Measurements from ENCODE around the gene CACTIN. TPM values are rescaled to one million over a fixed set of nuclear protein-coding genes. Genes with fewer than 3 reads are reported as not detected.
"Not testable (repeated sequence)": the region's sequence is repeated elsewhere in the genome, so short reads cannot be mapped to it uniquely, and the experiment has no call there.

The CACTIN gene
- polyA plus RNA-seq, 4 donors = 18.6 to 35.0 (median 29.3) TPM

GRCh38 chr19:3648037-3648905 lies 21.7 kb upstream of the CACTIN start:
- no peak for DNase-seq (ENCODE audit: low read depth in 4 of 4, low spot score in 2 of 4)

DNA sequence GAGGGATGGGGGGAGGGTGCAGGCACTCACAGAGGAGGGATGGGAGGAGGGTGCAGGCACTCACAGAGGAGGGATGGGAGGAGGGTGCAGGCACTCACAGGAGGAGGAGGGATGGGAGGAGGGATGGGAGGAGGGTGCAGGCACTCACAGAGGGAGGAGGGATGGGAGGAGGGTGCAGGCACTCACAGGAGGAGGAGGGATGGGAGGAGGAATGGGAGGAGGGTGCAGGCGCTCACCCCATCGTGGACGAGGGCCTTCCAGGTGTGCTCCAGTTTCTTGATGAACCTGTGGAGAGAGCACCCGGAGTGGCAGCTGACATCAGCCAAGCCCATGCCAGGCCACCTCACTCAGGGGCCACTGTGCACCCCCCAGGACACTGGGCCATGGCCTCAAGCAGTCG lies 20.5 kb upstream of the CACTIN start:
- DNase-seq (ENCODE audit: low read depth in 4 of 4, low spot score in 2 of 4) = not testable (repeated sequence)

GRCh38 chr19:3646336-3647092 lies 19.9 kb upstream of the CACTIN start:
- DNase-seq (ENCODE audit: low read depth in 4 of 4, low spot score in 2 of 4) = no peak

DNA sequence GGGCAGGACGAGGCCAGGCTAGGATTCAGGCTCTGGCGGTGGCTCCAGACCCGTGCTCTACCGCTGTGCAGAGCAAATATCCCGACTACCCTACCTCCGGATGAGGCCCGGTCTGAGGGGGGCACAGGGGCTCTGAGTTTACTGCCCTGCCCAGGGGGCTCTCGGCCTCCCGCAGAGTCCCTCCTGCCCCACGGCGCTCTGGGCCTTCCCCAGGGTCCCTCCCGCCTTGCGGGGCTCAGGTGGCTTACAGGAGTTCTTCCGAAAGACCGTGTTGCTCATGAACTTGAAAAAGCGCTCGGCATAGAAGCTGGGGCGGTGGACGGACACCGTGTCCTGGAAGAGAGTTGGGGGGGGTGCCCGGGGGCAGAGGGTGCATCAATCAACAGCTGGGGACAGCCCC lies 19.1 kb upstream of the CACTIN start:
- DNase-seq (ENCODE audit: low read depth in 4 of 4, low spot score in 2 of 4) = no peak

- no peak for DNase-seq (ENCODE audit: low read depth in 4 of 4, low spot score in 2 of 4)
Measured at GRCh38 chr19:3645067-3645396, 18.4 kb upstream of the CACTIN start.

DNA sequence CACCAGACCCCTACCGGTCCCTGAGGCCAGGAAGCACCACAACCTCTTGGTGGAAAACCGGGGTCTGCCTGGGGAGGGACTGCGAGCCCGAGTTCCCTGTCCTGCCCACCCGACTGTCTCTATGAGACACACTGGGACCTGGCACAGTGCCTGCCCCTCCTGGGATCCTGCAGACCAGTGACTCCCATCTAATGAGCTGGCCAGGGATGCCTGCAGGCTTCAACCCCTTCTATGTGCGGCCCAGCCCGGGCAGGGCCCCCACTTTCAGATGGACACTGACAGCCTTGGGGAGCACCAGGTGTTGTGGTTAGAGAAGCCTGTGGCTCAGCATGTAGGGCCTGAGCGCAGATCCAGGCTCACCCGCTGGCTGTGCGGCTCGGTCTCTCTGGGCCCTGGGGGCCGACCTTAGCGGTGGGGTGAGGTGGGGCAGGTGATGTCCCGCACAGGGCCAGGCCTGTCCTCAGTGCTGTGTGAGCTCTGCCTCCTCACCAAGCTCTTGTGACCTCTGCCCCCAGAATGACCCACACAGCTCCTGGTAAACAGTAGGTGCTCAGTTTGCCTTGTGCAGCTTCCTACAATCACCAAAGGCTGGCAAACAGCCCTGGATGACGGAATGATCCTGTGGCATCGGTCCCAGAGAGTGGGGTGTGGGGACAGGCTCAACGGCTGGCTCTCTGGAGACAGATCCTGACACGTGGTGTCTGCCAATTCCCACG lies 17.9 kb upstream of the CACTIN start:
- DNase-seq (ENCODE audit: low read depth in 4 of 4, low spot score in 2 of 4) = no peak

DNA sequence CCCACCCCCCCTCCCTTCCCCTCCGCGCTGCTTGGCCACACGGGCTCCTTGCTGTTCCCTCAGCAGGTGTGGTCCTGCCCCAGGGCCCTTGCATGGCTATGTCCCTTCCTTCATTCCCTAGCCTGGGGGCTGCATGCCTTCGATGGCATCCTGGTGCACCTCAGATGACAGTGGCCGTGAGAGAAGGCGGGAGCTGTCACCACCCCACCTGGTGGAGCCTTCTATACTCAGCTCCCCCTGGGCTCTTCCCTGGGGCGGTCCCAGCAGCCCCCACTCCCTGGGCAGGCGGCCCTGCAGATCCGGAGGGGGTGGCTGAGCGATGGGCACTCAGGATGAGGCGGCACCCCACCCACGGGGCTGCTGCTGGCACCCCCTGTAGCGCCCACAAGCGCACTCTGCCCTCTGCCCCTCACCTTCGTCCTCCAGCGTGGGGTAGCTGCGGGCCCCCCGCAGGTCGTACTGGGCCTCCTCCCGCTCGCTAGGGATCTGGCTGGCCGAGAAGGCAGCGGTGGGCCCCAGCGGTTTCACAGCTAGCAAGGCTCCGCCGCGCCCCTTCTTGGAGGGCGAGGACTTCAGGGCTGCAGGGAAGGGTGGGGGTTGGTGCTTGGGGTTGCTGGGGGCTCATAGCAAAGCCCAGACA lies 17.2 kb upstream of the CACTIN start:
- DNase-seq (ENCODE audit: low read depth in 4 of 4, low spot score in 2 of 4) = no peak

DNA sequence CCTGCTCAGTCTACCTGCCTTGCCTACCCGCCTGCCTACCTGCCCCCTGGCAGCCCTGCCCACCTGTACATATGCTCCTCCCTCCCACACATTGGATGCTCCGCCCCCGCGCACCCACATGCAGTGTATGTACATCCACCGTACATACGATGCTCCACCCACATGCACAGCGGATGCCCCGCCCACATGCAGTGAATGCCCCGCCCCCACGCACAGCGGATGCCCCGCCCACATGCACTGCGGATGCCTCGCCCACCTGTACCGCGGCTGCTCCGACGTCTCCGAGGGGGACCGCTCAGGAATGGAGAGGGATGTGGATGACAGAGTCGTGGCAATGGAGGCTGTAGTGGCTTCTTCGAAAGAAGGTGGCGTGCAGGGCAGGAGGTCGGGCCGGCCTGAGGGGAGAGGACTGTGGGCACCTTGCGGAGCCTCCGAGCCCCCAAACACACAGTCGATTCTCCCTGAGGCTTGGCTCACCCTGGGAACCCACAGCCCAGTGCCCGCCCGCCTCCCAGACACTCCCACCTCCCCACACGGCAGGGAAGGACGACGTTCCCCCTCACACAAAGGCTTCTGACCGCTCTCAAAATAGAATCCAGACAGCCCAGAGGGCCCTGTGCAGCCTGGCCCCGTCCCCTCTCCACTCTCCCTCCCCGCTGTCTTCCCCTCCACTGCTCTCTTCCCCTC lies 16.5 kb upstream of the CACTIN start:
- DNase-seq (ENCODE audit: low read depth in 4 of 4, low spot score in 2 of 4) = no peak

DNA sequence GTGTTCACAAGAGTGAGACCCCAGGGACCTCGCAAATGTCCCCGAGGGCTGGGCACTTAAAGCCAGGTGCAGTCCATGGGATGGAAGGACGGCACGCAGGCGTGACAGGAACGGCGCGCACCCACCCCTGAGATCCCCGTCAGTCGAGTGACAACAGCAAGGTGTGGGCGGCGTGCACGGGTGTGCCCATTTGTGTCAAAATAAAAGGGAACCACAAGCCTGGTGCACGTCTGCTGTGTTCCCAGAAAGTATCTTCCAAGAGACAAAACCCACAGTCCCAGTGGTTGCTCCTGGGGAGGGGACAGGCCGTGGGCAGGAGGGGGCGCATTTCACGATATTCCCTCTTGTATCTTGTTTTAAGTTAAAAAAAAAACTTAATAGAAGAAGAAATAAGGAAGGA lies 15.7 kb upstream of the CACTIN start:
- DNase-seq (ENCODE audit: low read depth in 4 of 4, low spot score in 2 of 4) = no peak

GRCh38 chr19:3641515-3642269 lies 15.1 kb upstream of the CACTIN start:
- DNase-seq (ENCODE audit: low read depth in 4 of 4, low spot score in 2 of 4) = no peak

DNA sequence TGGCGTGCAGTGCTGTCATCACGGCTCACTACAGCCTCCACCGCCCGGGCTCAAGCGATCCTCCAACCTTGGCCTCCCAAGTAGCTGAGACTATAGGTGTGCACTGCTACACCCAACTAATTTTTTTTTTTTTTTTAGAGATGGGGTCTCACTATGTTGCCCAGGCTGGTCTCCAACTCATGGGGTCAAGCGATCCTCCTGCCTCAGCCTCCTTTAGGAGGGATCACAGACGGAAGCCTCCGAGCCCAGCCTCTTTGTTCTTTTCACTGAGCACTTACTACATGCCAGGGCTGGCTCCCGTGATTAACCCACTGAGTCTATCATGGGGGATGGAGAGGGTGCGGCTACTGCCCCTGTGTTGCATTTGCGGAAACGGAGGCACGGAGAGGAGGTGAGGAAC lies 12.9 kb upstream of the CACTIN start:
- DNase-seq (ENCODE audit: low read depth in 4 of 4, low spot score in 2 of 4) = no peak

GRCh38 chr19:3638208-3639193 lies 11.9 kb upstream of the CACTIN start:
- no peak for DNase-seq (ENCODE audit: low read depth in 4 of 4, low spot score in 2 of 4)

DNA sequence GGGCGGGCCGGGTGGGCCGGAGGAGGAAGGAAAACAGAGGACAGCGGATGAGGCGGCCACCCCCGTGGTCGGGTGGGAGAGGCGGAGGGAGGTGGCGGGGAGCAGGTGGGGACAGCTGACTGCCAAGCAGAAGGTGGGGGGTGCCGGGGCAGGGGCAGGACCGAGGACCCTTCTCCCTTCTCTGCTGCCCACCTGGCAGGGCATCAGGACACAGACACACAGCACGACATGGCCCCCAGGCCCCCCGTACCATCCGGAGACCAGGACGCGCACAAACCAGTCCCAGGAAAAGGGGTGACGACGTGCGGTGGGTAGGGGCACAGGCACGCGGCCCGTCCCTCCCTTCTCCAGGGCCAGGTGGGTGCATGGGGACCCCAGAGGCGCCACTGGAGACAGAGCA lies 11.0 kb upstream of the CACTIN start:
- no peak for DNase-seq (ENCODE audit: low read depth in 4 of 4, low spot score in 2 of 4)

DNA sequence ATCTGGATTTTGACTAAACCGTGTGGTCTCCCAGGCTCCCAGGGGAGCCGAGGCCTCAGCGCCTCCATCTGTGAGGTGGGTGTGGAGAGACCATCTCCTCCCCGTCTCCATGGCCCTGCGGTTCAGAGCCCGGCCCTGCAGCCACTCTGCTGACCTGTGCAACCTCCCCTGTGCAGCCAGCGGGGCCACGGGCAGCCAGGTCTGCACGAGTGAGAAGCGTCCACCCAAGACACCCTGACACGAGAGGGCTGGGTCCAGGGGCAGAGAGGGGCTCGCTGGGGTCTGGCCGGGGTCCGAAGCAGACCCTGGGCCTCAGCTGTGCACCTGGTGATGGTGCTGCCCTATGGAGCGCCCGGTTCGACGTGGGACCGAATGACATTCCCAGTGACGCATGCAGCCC lies 10.4 kb upstream of the CACTIN start:
- DNase-seq (ENCODE audit: low read depth in 4 of 4, low spot score in 2 of 4) = no peak

GRCh38 chr19:3636506-3636905 lies 9.9 kb upstream of the CACTIN start:
- DNase-seq (ENCODE audit: low read depth in 4 of 4, low spot score in 2 of 4) = no peak

- no peak for DNase-seq (ENCODE audit: low read depth in 4 of 4, low spot score in 2 of 4)
Measured at GRCh38 chr19:3634496-3635045, 8.0 kb upstream of the CACTIN start.

DNA sequence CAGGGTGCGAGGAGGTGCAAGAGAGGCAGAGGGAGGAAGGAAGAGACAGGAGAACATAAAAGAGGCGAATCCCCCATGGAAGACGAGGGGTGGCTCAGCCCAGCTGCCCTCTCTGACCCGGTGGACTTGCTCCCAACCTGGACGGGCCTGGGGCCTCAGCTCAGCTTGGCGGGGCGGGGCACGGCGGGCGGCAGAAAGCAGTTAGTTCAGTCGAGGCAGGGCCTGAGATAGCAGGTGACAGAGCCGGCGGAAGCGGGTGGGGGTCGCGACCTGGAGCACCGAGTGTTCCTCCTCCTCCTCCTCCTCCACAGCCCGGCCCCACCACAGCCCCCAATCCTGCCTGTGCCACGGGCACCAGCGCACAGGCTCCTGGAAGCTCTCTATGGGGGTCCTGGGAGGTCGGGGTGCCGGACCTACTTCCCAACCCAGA lies 7.0 kb upstream of the CACTIN start:
- no peak for DNase-seq (ENCODE audit: low read depth in 4 of 4, low spot score in 2 of 4)

Measured in left renal cortex interstitium (tissue), 4 donors.